ENCODE results near the gene TLX2. TPM values are rescaled to one million over a fixed set of nuclear protein-coding genes. Genes with fewer than 3 reads are reported as not detected.
"Not testable (repeated sequence)": the region's sequence is repeated elsewhere in the genome, so short reads cannot be mapped to it uniquely, and the experiment has no call there.

The TLX2 gene
- polyA plus RNA-seq, 3 donors, result 0.06 TPM; not detected in 2

- DNase-seq (ENCODE audit: low read depth in 3 of 3, low spot score in 2 of 3), result no peak
Measured at GRCh38 chr2:74552914-74553811, 38.9 kb downstream of the TLX2 start.

- DNase-seq (ENCODE audit: low read depth in 3 of 3, low spot score in 2 of 3), result peak in 2 of 3 donors; percentile 73 to 87
Measured at GRCh38 chr2:74553892-74554819, 39.9 kb downstream of the TLX2 start, which contains the start of the genes DOK1 and LOXL3. TSS of gene DOK1 (plus strand) at chr2:74554720. CDS start at chr2:74554755, 35 bp downstream. TSS of gene LOXL3 (minus strand) at chr2:74553942. CDS start at chr2:74552634, 1,308 bp downstream.

GRCh38 chr2:74554820-74555531 lies 40.7 kb downstream of the TLX2 start:
- DNase-seq (ENCODE audit: low read depth in 3 of 3, low spot score in 2 of 3), result no peak

GRCh38 chr2:74555610-74556103 lies 41.4 kb downstream of the TLX2 start:
- no peak for DNase-seq (ENCODE audit: low read depth in 3 of 3, low spot score in 2 of 3)

- DNase-seq (ENCODE audit: low read depth in 3 of 3, low spot score in 2 of 3), result no peak
Measured at GRCh38 chr2:74556159-74556558, 41.9 kb downstream of the TLX2 start.

GRCh38 chr2:74556831-74557370 lies 42.7 kb downstream of the TLX2 start:
- no peak for DNase-seq (ENCODE audit: low read depth in 3 of 3, low spot score in 2 of 3)

- no peak for DNase-seq (ENCODE audit: low read depth in 3 of 3, low spot score in 2 of 3)
Measured at GRCh38 chr2:74558284-74559230, 44.3 kb downstream of the TLX2 start.

GRCh38 chr2:74559912-74560311 lies 45.7 kb downstream of the TLX2 start:
- DNase-seq (ENCODE audit: low read depth in 3 of 3, low spot score in 2 of 3), result no peak

GRCh38 chr2:74560591-74560990 lies 46.3 kb downstream of the TLX2 start:
- DNase-seq (ENCODE audit: low read depth in 3 of 3, low spot score in 2 of 3), result no peak

- not testable (repeated sequence) for DNase-seq (ENCODE audit: low read depth in 3 of 3, low spot score in 2 of 3)
Measured at GRCh38 chr2:74561022-74561421, 46.8 kb downstream of the TLX2 start.

GRCh38 chr2:74562126-74562775 lies 48.0 kb downstream of the TLX2 start:
- no peak for DNase-seq (ENCODE audit: low read depth in 3 of 3, low spot score in 2 of 3)

- DNase-seq (ENCODE audit: low read depth in 3 of 3, low spot score in 2 of 3), result no peak
Measured at GRCh38 chr2:74564222-74564621, 50.0 kb downstream of the TLX2 start.

- no peak for DNase-seq (ENCODE audit: low read depth in 3 of 3, low spot score in 2 of 3)
Measured at GRCh38 chr2:74566076-74566753, 52.0 kb downstream of the TLX2 start.

GRCh38 chr2:74566754-74567085 lies 52.5 kb downstream of the TLX2 start:
- DNase-seq (ENCODE audit: low read depth in 3 of 3, low spot score in 2 of 3), result no peak
